Measurements from ENCODE around the gene INSIG2. TPM values are rescaled to one million over a fixed set of nuclear protein-coding genes. Genes with fewer than 3 reads are reported as not detected.

INSIG2 gene
- total RNA-seq, 1 experiment from 2014 or later, result 8.5 TPM

- Histone ChIP-seq H3K4me2 (ENCODE audit: low read length) (no peak overlapping the region), H4K20me1 (ENCODE audit: low read length) (no peaks in the 10 kb centered on the region), H3K27me3 (ENCODE audit: low read length) (no peaks in the 10 kb centered on the region), H3K36me3 (ENCODE audit: low read depth, low read length) (no peaks in the 10 kb centered on the region; the same call in 1 of the 2 replicates), H2AFZ (ENCODE audit: low read length) (no peak overlapping the region), H3K4me1 (ENCODE audit: insufficient read depth, low read length) (peaks cover 17% of the 10 kb centered on the region), H3K79me2 (ENCODE audit: low read length) (peaks cover 9% of the 10 kb centered on the region; the same call in 1 of the 2 replicates), H3K4me3 (ENCODE audit: low read length) (no peak overlapping the region), H3F3A (ENCODE audit: low read length, unreplicated experiment) (no peaks in the 10 kb centered on the region), H3K9ac (ENCODE audit: low read length) (no peak overlapping the region), H3K27ac (ENCODE audit: low read length) (no peak overlapping the region), H3K9me2 (replicated peaks; ENCODE audit: low read length) (no peaks in the 10 kb centered on the region), H3K9me3 (ENCODE audit: low read length) (no peaks in the 10 kb centered on the region)
- intact Hi-C loops (cut with micrococcal nuclease), result loop anchor here (1.0 kb wide), 1 partner anchor 103 kb away; no protein-coding TSS in a partner anchor
- DNase-seq (no peak), ATAC-seq (no peak)
- ChIA-PET POLR2A (ENCODE audit: unreplicated experiment) (interaction anchor here (0.6 kb wide), 1 partner anchor 61 kb away, joined by 4 read pairs; no protein-coding TSS in a partner anchor), CTCF (no interaction called here)
- TF ChIP-seq EZH2 (IDR thresholded peaks at IDR 0.05; ENCODE audit: low read length, unreplicated experiment) (no peak), EZH2phosphoT487 (IDR thresholded peaks at IDR 0.05; ENCODE audit: borderline replicate concordance, low read length) (no peak), CTCF (conservative IDR thresholded peaks at IDR 0.05; ENCODE audit: low read depth, low read length) (no peak; the same call in 1 of the 2 replicates)
- BruUV-seq (replicated peaks), result no TSS peak
These were observed 60.5 kb downstream of the INSIG2 start for GRCh38 chr2:118148809-118149208.

DNA sequence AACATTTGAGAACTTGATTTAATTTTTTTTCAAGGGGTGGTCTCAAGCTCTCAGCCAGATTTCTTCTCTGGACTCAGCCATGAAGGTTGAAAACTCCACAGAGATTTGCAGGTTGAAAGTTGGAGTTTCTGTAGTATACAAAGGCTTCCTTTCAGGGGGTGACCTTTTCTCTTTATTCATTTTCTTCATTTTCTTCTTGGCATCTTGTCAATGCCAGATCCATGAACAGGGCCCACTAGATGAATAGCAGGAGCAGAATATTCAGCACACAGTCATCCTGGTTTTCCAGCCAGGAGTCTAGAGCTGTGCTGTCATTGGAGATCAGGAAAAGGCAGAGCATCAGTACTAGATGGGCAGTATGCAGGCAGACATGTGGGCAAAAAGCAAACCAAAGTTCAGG is 62.0 kb downstream of the INSIG2 start:
- Histone ChIP-seq H2AFZ (ENCODE audit: low read length) (no peak overlapping the region), H3K27me3 (ENCODE audit: low read length) (no peaks in the 10 kb centered on the region), H3K27ac (ENCODE audit: low read length) (no peak overlapping the region), H3K79me2 (ENCODE audit: low read length) (0 out of 2 replicates have a peak, but pooled peaks cover 4% of the 10 kb centered on the region), H3K4me1 (ENCODE audit: insufficient read depth, low read length) (peaks cover 8% of the 10 kb centered on the region), H3K9ac (ENCODE audit: low read length) (no peak overlapping the region), H3K9me2 (replicated peaks; ENCODE audit: low read length) (no peaks in the 10 kb centered on the region), H3K9me3 (ENCODE audit: low read length) (no peaks in the 10 kb centered on the region), H3K4me3 (ENCODE audit: low read length) (no peak overlapping the region), H3K36me3 (ENCODE audit: low read depth, low read length) (no peaks in the 10 kb centered on the region; the same call in 1 of the 2 replicates), H3F3A (ENCODE audit: low read length, unreplicated experiment) (no peaks in the 10 kb centered on the region), H4K20me1 (ENCODE audit: low read length) (no peaks in the 10 kb centered on the region), H3K4me2 (ENCODE audit: low read length) (no peak overlapping the region)
- TF ChIP-seq EZH2phosphoT487 (IDR thresholded peaks at IDR 0.05; ENCODE audit: borderline replicate concordance, low read length) (no peak), CTCF (conservative IDR thresholded peaks at IDR 0.05; ENCODE audit: low read depth, low read length) (no peak), EZH2 (IDR thresholded peaks at IDR 0.05; ENCODE audit: low read length, unreplicated experiment) (no peak)
- ATAC-seq (no peak), DNase-seq (no peak)
- no TSS peak for BruUV-seq (replicated peaks)
- ChIA-PET POLR2A (ENCODE audit: unreplicated experiment) (no interaction called here), CTCF (no interaction called here)
- intact Hi-C loops (cut with micrococcal nuclease), result no loop called here

GRCh38 chr2:118151831-118152230 is 63.6 kb downstream of the INSIG2 start:
- no peak overlapping the region for H3K4me2 ChIP-seq (ENCODE audit: low read length)
- no peaks in the 10 kb centered on the region for H3K9me2 ChIP-seq (replicated peaks; ENCODE audit: low read length)
- no peaks in the 10 kb centered on the region for H3K79me2 ChIP-seq (ENCODE audit: low read length)
- no peak overlapping the region for H3K27ac ChIP-seq (ENCODE audit: low read length)
- no peak overlapping the region for H3K4me3 ChIP-seq (ENCODE audit: low read length)
- ChIA-PET POLR2A (ENCODE audit: unreplicated experiment) (no interaction called here), CTCF (no interaction called here)
- H3K4me1 ChIP-seq (ENCODE audit: insufficient read depth, low read length), result no peaks in the 10 kb centered on the region
- TF ChIP-seq EZH2phosphoT487 (IDR thresholded peaks at IDR 0.05; ENCODE audit: borderline replicate concordance, low read length), result no peak
- no peak overlapping the region for H3K9ac ChIP-seq (ENCODE audit: low read length)
- H2AFZ ChIP-seq (ENCODE audit: low read length), result no peak overlapping the region
- no peaks in the 10 kb centered on the region for H3F3A ChIP-seq (ENCODE audit: low read length, unreplicated experiment)
- no peaks in the 10 kb centered on the region for H3K27me3 ChIP-seq (ENCODE audit: low read length)
- no TSS peak for BruUV-seq (replicated peaks)
- no peak for DNase-seq
- ATAC-seq, result no peak
- no peaks in the 10 kb centered on the region for H3K9me3 ChIP-seq (ENCODE audit: low read length)
- H3K36me3 ChIP-seq (ENCODE audit: low read depth, low read length), result no peaks in the 10 kb centered on the region
- H4K20me1 ChIP-seq (ENCODE audit: low read length), result no peaks in the 10 kb centered on the region
- intact Hi-C loops (cut with micrococcal nuclease), result no loop called here

All from PC-3 (cell line).